HCEC 1CT (cell line): ENCODE data around the gene ZC3H13.
"Not testable (repeated sequence)": the region's sequence is repeated elsewhere in the genome, so short reads cannot be mapped to it uniquely, and the experiment has no call there.

ENCODE experiments used
- DNase-seq: peaks from one replicate; pipeline ENCODE4 v3.0.0-alpha.2; 2017

Gene ZC3H13

DNA sequence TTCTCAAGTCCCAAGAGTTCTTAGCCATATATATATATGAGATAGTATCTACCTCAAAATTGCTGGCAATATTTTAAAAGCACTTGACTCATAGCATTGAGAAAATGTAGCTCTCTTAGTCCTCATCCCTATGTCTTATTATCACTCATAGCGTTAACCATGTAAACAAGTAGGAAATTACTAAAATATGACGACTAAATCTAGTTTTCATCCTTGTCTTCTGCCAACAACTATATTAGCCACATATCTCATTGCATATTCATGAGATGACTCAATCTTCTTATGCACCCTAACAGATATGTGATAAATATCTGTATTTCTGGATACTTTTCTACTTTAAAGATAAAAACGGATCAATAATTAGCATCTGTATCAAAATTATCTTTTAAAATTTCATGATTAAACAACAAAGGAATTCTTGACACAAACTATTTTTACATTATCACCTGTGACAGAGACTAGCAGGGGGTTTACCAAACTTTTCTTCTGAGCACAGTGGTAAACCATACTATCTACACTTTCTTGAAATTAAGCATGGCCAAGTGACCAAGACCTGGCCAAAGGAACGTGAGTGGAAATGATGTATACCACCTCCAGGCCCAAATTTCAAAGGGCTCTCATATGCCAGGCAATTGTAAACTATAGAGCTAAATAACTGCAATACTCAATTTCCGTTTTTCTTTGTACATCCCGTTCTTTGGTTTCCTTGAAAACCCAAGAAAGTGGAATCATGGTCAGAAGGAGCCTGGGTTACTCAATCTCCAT lies 45.7 kb downstream of the ZC3H13 start:
- DNase-seq = peak; percentile 39

- no peak for DNase-seq
Measured at GRCh38 chr13:46004491-46004890, 48.1 kb downstream of the ZC3H13 start.

DNA sequence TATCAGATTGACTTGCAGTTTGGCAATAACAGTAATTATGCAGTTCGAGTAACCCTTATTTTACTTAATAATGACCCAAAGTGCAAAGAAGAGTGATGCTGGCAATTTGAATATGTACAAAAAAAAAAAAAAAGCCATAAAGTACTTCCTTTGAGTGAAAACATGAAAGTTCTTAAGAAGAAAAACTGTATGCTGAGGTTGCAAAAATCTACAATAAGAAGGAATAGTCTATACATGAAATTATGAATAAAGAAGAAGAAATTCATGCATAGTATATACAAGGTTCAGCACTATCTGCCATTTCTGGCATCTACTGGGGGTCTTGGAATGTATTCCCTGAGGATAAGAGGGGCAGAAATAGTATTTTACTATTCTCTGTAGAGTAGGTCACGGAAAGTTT lies 55.9 kb downstream of the ZC3H13 start:
- no peak for DNase-seq

DNA sequence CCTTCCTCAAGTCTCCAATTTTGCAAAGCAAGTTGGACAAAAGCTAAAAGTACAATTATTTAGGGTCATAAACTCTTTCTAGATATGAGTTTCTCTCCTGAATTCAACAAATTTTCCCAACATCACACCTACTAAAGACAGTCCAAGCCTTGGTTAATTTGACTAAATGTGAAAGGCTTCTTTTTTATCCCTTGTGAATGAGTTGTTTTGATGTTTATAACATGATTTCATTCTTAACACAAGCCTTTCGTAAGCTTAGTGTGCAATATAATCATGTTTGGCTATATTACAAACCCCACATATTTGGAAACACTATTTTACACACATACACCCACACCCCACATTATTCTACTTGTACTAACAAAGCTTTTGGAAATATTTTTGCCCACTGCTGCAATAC lies 57.3 kb downstream of the ZC3H13 start:
- DNase-seq = no peak

DNA sequence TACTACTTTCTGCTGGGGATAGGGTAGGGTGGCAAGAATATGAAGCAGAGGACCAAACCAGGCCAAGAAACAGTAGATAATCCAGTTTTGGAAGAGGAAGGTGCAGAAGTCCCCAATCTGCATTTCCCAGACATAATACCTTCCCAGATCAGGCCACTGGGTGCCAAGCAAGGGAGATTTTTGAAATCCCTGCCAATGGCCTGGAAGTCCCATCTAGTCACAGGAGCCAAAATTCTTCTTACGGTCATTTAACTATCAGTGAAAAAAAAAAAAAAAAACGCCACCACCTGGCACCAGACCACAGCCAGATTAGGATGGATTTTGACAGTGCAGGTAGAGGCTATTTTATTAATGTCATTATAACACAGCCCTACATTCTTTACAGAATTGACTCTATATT lies 57.8 kb downstream of the ZC3H13 start:
- DNase-seq = no peak

DNA sequence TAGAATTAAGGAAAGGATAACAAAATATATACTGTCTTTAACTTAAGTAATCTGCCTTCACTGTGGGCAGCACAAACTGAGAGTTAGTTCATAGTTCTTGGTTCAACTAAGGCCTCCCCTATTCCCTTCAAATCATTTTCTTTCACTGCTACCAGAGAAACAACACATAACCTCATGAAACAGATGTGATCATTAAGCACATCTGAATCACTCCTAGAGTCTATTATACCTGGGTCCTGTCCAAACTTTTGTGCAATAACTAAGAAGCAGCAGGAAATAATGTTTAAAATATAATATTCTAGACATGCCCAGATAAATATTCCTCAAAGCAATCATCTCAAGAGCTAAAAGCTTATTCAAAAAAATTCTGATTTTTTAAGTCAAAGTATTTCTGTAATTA lies 62.9 kb downstream of the ZC3H13 start:
- DNase-seq = peak; percentile 61

DNA sequence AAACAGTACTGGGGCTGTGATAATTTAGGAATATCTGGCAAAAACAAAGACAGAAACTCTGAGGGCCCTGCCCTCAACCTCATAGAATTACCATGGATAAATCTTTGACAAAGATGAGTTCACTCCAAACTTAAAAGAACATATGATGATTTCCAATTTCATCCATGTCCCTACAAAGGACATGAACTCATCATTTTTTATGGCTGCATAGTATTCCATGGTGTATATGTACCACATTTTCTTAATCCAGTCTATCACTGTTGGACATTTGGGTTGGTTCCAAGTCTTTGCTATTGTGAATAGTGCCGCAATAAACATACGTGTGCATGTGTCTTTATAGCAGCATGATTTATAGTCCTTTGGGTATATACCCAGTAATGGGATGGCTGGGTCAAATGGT lies 71.4 kb downstream of the ZC3H13 start:
- not testable (repeated sequence) for DNase-seq

DNA sequence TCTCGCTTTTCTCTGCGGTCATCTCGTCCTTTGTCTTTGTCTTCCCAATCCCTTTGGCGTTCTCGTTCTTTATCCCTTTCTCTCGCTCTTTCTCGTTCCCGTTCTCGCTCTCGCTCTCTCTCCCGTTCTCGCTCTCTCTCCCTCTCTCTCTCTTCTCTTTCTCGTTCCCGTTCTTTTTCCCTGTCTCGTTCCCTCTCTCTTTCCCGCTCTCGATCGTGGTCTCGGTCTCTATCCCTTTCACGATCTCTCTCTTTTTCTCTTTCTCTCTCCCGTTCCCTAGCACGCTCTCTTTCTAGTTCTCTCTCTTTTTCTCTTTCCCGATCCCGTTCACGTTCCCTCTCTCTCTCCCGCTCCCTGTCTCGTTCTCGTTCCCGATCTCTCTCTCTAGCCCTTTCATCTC lies 77.2 kb downstream of the ZC3H13 start:
- DNase-seq = no peak

GRCh38 chr13:45974500-45974899 lies 78.0 kb downstream of the ZC3H13 start:
- no peak for DNase-seq

DNA sequence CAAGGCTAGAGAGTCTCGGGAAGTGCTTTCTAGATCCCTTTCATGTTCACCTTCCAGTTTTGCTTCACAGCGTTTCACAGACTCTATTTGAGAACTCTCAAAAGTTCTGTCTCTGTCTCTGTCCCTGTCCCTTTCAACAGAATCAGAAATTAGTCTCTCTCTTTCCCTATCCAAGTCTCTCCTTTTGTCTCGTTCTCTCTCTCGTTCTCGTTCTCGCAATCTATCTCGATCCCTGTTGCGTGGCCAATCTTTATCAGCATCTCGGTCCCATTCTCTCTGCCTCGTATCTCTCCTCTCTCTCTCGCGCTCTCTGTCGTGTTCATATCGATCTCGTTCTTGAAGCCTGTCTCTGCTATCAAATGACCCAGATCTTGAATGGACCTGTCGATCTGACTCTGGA lies 85.0 kb downstream of the ZC3H13 start:
- no peak for DNase-seq

GRCh38 chr13:45966715-45967114 lies 85.8 kb downstream of the ZC3H13 start:
- no peak for DNase-seq

DNA sequence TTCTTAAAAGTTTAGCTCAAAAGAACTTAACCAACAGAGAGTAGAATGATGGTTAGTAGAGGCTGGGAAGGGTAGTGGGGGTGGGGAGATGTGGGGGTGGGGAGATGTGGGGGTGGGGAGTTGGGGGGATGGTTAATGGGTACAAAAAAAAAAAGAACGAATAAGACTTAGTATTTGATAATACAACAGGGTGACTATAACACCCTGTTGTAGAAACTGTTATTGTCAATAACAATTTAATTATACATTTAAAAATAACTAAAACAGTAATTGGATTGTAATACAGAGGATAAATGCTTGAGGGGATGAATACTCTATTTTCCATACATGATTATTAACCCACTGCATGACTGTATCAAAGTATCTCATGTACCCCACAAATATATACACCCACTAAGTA lies 91.1 kb downstream of the ZC3H13 start:
- DNase-seq = no peak

DNA sequence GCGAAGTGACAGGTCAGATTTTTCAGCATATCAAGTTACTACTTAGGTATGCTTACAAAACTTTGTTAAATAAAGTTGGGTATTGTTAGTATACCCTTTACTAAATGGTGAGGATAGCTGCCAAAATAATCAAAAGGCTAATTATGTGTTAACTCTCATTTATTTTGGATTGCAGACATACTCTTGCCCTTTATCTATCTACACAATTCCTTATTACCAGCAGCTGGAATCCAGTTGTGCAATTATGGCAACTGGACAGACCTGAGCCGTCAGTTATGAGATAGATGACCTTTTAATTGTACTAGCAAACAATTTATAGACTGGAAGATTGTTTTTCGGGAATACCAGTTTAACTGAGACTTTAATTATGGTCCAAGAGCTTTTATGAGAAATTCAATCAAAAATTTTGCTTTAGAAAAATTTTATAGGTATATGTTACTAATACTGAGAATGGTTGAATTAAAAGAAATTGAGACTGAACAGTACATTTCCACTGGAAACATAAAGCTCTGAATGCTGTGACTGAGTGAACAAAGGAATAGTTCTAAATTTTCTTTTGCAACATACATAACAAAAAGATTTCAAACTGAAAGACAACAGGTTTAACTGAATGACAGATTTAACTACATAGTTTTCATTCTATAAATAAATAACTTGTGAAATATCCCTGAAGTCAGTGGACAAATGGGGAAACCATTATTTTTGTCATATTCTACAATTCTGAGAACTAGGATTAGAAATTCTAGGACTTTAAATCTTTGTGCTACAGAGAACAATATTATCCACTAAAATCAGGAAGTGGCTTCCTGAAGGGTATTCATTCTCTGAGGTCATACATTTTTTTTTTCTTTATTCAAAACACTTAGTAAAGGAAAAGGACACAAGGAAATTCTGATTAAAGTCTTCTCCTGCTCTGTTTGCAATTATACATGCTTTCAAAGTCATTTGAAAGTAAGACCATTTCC lies 97.4 kb downstream of the ZC3H13 start:
- DNase-seq = no peak

- no peak for DNase-seq
Measured at GRCh38 chr13:45953082-45953481, 99.5 kb downstream of the ZC3H13 start.

- no peak for DNase-seq
Measured at GRCh38 chr13:45951724-45952123, 100.8 kb downstream of the ZC3H13 start.

- no peak for DNase-seq
Measured at GRCh38 chr13:45951166-45951565, 101.4 kb downstream of the ZC3H13 start.

DNA sequence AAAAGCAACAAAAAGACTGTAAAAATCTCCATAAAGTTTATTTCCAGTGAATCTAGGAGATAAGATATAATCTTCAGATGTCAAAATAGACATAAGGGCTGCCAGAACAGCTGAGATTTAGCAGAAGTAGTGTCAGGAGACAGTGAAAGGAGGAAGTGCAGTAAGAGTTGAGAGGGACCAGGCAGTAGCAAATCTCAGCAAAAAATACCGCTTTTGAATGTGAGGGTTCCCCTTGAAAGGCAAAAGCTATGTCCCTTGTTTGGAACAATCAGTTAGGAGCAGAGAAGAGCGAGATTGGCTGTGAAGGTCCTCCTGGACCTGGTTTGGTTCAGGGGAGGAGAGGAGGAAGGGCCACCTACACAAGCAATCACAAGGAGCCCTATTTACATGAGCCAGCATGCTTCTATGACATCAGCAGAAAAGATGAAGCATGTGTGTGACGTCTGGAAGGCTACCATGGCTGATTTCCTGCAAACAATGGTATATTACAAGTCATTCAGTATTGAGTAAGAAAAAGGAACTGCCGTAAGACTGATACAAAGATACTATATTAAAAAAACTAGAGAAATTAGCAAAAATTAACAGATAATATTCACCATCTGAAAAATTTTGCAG lies 102.1 kb downstream of the ZC3H13 start:
- no peak for DNase-seq

DNA sequence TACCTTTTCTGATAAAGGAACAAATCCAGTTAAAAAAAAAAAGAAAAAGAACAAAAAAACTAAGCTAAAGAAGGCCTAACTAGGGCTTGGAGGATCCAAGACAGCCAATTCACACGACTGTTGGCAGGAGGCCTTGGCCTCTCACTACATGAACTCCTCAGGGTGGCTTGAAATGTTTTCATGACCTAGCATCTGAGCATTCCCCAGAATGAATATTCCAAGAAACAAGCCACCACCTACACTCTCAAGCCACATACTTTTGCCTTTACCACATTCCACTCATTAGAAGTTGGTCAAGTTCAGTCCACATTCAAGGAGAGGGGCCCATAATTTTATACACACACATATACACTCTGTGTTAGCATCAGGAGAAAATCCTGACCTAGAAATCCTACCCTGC lies 103.4 kb downstream of the ZC3H13 start:
- no peak for DNase-seq

- DNase-seq = no peak
Measured at GRCh38 chr13:45943965-45944364, 108.6 kb downstream of the ZC3H13 start.

DNA sequence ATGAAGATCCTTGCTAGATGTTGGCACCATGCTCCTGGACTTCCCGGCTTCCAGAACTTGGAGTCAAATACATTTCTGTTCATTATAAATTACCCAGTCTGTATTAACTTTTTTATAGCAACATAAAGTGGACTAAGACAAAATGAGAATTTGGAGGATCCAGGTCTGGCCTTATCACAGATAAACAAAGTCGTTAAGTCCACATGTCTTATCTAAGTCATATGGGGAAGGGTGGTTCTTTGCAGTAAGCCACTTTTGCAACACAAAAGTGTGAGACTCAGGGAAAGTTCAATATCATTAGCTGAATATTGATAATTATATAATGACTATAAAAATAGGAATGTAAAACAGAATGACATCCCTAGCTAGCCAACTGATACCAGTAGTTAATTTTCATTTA lies 109.4 kb downstream of the ZC3H13 start:
- DNase-seq = no peak

DNA sequence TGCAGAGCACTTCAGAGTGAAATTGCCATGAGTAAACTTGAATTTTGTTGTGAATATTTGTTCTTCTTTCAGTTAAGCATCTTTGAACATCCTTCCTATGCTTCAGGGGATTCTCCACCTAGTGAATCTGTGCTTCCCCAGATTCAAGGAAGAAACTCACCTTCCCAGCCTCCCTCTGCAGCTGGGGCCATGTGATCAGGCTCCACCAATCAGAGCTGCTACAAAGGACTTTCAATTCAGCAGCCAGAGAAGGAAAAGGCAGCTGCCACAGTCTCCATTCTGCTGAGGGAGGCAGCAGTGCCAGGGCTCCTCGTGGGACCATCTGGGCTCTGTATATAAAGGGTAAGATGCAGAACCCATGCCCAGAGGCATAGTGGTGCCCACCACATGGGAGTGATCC lies 111.3 kb downstream of the ZC3H13 start:
- no peak for DNase-seq

DNA sequence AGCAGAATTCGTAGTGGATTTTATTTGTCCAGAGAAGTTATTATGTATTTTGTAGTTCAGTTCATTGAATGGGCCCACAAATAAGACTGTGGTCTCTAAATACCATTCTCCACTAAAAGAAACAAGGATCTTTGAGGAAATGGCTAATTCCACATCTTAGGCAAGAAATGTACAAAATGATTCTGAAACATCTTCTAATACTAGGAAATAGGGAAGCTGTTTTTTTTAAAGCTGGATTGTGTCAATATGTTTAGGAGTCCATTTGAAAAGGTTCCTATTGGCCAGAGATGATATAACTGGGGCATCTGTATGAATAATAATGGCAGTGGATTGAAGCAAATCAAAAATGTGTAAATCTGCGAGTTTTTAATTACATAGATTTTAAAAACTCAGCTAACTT lies 112.5 kb downstream of the ZC3H13 start:
- DNase-seq = no peak

DNA sequence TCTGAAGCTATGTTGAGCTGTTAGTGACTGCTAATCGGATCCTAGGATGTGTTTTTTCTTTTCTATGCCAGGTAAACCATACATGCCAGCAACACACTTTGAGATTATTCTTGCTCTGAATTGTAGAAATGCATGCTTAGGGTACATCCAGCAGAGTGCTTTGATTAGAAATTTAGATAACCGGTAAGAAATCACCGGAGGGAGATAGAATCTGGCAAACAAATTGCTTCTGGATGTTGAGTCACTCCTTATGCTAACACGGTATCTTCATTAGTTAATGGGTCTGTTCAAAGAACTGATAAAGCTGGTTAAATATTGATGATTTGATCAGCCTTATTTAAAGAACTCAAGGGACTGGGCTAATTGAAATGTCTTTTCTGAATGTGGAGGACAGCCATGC lies 115.9 kb downstream of the ZC3H13 start:
- DNase-seq = no peak

DNA sequence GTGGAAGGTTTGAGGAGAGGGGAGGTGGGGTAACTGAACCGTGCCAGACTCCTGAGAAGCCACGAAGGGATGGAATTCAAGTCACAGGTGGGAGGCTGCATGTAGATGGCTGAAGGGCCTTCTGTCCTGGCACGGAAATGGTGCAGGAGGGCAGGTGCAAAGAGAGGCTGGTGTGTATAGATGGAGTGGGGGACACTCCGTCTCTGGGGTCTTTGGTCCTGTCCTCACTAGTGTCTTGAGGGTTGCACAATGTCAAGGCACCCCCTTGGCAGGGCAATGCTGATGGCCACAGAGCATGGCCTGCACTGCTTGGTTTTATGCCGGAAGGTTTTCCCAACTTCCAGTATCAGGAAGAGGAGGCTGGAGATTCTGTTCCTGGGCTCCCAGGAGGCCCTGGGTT lies 118.3 kb downstream of the ZC3H13 start:
- no peak for DNase-seq
